HepG2 (cell line): Measurements from ENCODE around the gene ZFHX3. TPM values are rescaled to one million over a fixed set of nuclear protein-coding genes. Genes with fewer than 3 reads are reported as not detected.

Source experiments
- ATAC-seq: fragments of 200-7000 bp; cut with Tn5 transposase; 3 replicates; pipeline ENCODE4 v1.9.1; 2020; ENCODE audit warnings: mild to moderate bottlenecking, moderate library complexity
- BruUV-seq: library from RNA; stranded (reverse); fragments of 400-500 nt; replicated peaks from 2 replicates; lab custom pipeline; 2021; lab: Mats Ljungman, UMichigan
- CTCF ChIA-PET: fragments of 300-600 bp; formaldehyde crosslinking; extraction: SDS; loops from one replicate; lab custom pipeline; 2021; ENCODE audit warnings: low total read pairs, inconsistent platforms, low intra/inter-chr PET ratio; lab: Yijun Ruan, JAX
- POLR2A ChIA-PET: fragments of 350-600 bp; sonication (Branson Sonifier 250); formaldehyde crosslinking; loops from one replicate; lab custom pipeline; 2020; ENCODE audit warnings: antibody characterized with exemption, inconsistent platforms; lab: Yijun Ruan, JAX
- DNase-seq: peaks from one replicate; pipeline ENCODE4 v3.0.0-alpha.2; 2015; ENCODE audit warnings: low spot score
- FAIRE-seq: peaks from 3 replicates; lab custom pipeline; 2011; peaks lifted over from hg19 to GRCh38; lab: Jason Lieb, UNC
- H2AFZ ChIP-seq: one replicate; pipeline ENCODE4 v1.6.1; 2011; ENCODE audit warnings: low read length, inconsistent platforms
- H3K27ac ChIP-seq: fragments of 300-600 bp; 3 replicates; pipeline ENCODE4 v1.8.0; 2011; ENCODE audit warnings: mixed run types, mild to moderate bottlenecking, mixed read lengths, low read length, inconsistent platforms; ENCODE audit not compliant: insufficient read depth; ENCODE audit errors: extremely low read length
- H3K27me3 ChIP-seq, 2 experiments: fragments of 200-600 bp in 1 of 2; 2 replicates in 1 of 2; 3 replicates in 1 of 2; pipeline versions ENCODE4 v1.6.0 to v1.8.0; 2011; ENCODE audit warnings: low read length in 2 of 2, mild to moderate bottlenecking in 2 of 2, moderate library complexity in 2 of 2, inconsistent platforms in 1 of 2; ENCODE audit not compliant: insufficient read depth in 2 of 2, control insufficient read depth in 1 of 2
- H3K36me3 ChIP-seq, 2 experiments: fragments of 200-600 bp in 1 of 2; replicated peaks in 1 of 2; 2 replicates in 1 of 2; 3 replicates in 1 of 2; pipeline versions ENCODE4 v1.5.1 to v1.8.0; 2011; ENCODE audit warnings: low read length in 2 of 2, inconsistent platforms in 1 of 2; ENCODE audit not compliant: insufficient read depth in 2 of 2, control insufficient read depth in 1 of 2
- H3K4me1 ChIP-seq: 2 replicates; pipeline ENCODE4 v1.5.1; 2012; ENCODE audit warnings: low read length, inconsistent platforms; ENCODE audit not compliant: insufficient read depth
- H3K4me2 ChIP-seq: 2 replicates; pipeline ENCODE4 v1.6.0; 2011; ENCODE audit warnings: low read depth, low read length, inconsistent platforms
- H3K4me3 ChIP-seq, 3 experiments: fragments of 200-600 bp in 1 of 3; sonication (generic), shearing (Covaris generic) in 1 of 3; replicated peaks in 1 of 3; 2 replicates each; pipeline ENCODE4 v1.5.1; 2011 to 2016; ENCODE audit warnings: low read length in 3 of 3, inconsistent platforms in 2 of 3, low read depth in 2 of 3, mild to moderate bottlenecking in 2 of 3, control low read depth in 1 of 3, mixed read lengths in 1 of 3; ENCODE audit not compliant: insufficient read depth in 1 of 3
- H3K79me2 ChIP-seq: one replicate; pipeline ENCODE4 v1.6.1; 2011; ENCODE audit warnings: low read length, inconsistent platforms; ENCODE audit not compliant: insufficient read depth
- H3K9ac ChIP-seq: 2 replicates; pipeline ENCODE4 v1.6.0; 2011; ENCODE audit warnings: mild to moderate bottlenecking, low read depth, low read length, inconsistent platforms; ENCODE audit not compliant: insufficient read depth
- H3K9me3 ChIP-seq: 2 replicates; pipeline ENCODE4 v1.5.1; 2012; ENCODE audit warnings: mild to moderate bottlenecking, low read length
- H4K20me1 ChIP-seq: 2 replicates; pipeline ENCODE4 v1.6.0; 2011; ENCODE audit warnings: inconsistent platforms, mild to moderate bottlenecking, low read length, moderate library complexity; ENCODE audit not compliant: insufficient read depth
- GZF1 ChIP-seq: sonication (generic); formaldehyde crosslinking; IDR thresholded peaks from 2 replicates; pipeline ENCODE4 v1.5.1; 2020; ENCODE audit warnings: mild to moderate bottlenecking, missing genetic modification reagents
- POGZ ChIP-seq: sonication (generic); formaldehyde crosslinking; IDR thresholded peaks from 2 replicates; pipeline ENCODE4 v1.4.0; 2020; ENCODE audit warnings: mild to moderate bottlenecking, missing genetic modification reagents
- THAP9 ChIP-seq: sonication (generic); formaldehyde crosslinking; IDR thresholded peaks from 2 replicates; pipeline ENCODE4; 2020; ENCODE audit warnings: missing genetic modification reagents, mild to moderate bottlenecking, borderline replicate concordance
- ZNF878 ChIP-seq: sonication (generic); formaldehyde crosslinking; IDR thresholded peaks from 2 replicates; pipeline ENCODE4 v1.8.1; 2023; ENCODE audit warnings: mild to moderate bottlenecking, missing genetic modification reagents, moderate library complexity
- WGBS: methylation state at CpG from one replicate; pipeline ENCODE4 v1.1.6; 2017; ENCODE audit warnings: low lambda C conversion rate; 5-methylcytosine and 5-hydroxymethylcytosine counted together
- in situ Hi-C: cut with HindIII; loops from 2 replicates; pipeline ENCODE4 v1.10.0; 2017; ENCODE audit warnings: low pct_unique_long_range_greater_than_20kb; ENCODE audit not compliant: extremely low pct_ligation_motif_present
- intact Hi-C: fragments of 100-400 bp; cut with micrococcal nuclease; formaldehyde crosslinking; loops from one replicate; pipeline ENCODE4 v1.10.0; 2022; ENCODE audit not compliant: unreplicated experiment
- polyA plus RNA-seq, 8 experiments: library from polyadenylated mRNA; depleted of rRNA in 3 of 8; stranded (reverse) in 7 of 8; unstranded in 1 of 8; fragments of >200 nt; fragmentation: Illumina TruSeq in 4 of 8; extraction: Trizol in 4 of 8; gene quantifications; 2 replicates each; pipeline versions ENCODE4 v1.2.1 to v1.2.3, GENCODE V29; 2011 to 2016; ENCODE audit warnings: low read depth in 4 of 8, missing spikeins in 1 of 8, mixed read lengths in 1 of 8; ENCODE audit not compliant: insufficient read depth in 1 of 8
- total RNA-seq, 5 experiments: library from RNA; depleted of rRNA; stranded (reverse); fragments of >200 nt; fragmentation: Illumina TruSeq; extraction: Trizol; gene quantifications; 2 replicates each; pipeline ENCODE4 v1.2.3, GENCODE V29; 2016; ENCODE audit warnings: low read depth in 1 of 5

ZFHX3 gene
- total and polyA plus RNA-seq, 2 of the 13 experiments (the other 11 are each of a cell fraction or from before 2014, with no cell fraction given): 5.0 to 6.0 TPM

GRCh38 chr16:72997141-72997542 lies 50.8 kb downstream of the ZFHX3 start:
- 93% methylated on average over 6 of the region's 7 CpGs for WGBS
- ChIA-PET POLR2A (interaction anchor here (0.6 to 1.4 kb wide), 3 partner anchors 17 to 53 kb away, joined by 3 read pairs; no protein-coding TSS in a partner anchor), CTCF (no interaction called here)
- no peak overlapping the region for H3K4me3 ChIP-seq
- peaks cover 0 to 1% of the 10 kb centered on the region in 2 experiments; a peak in 2 of 5 replicates for H3K36me3 ChIP-seq
- intact Hi-C loops: no loop called here
- FAIRE-seq (no peak), ATAC-seq (no peak), DNase-seq (no peak)
- no peaks in the 10 kb centered on the region for H3K27me3 ChIP-seq
- H3K9me3 ChIP-seq: peaks cover 9% of the 10 kb centered on the region
- no peak overlapping the region for H2AFZ ChIP-seq
- peak overlapping the region; percentile 45 for H3K27ac ChIP-seq
- peak overlapping the region; percentile 47; the same call in 1 of the 2 replicates for H3K4me2 ChIP-seq
- H4K20me1 ChIP-seq: peaks cover 40% of the 10 kb centered on the region; the same call in 1 of the 2 replicates
- 0 out of 2 replicates have a peak, but pooled peaks have one; percentile 18 for TF ChIP-seq POGZ (CRISPR knock-in tag)
- TF ChIP-seq ZNF878 (CRISPR knock-in tag): no peak
- TF ChIP-seq THAP9 (CRISPR knock-in tag): 0 out of 2 replicates have a peak, but pooled peaks have one; percentile 10
- TF ChIP-seq GZF1 (CRISPR knock-in tag): no peak
- TF ChIP-seq, all 625 proteins: peak for 2
- no TSS peak for BruUV-seq
- peaks cover 91% of the 10 kb centered on the region for H3K4me1 ChIP-seq
- H3K79me2 ChIP-seq: peaks cover 86% of the 10 kb centered on the region
- H3K9ac ChIP-seq: no peak overlapping the region
- in situ Hi-C loops: no loop called here
